DMS 273 (cell line): Measurements from ENCODE around the gene TMA7.

Experiments
- DNase-seq: peaks from one replicate; lab custom pipeline; 2025; ENCODE audit not compliant: unreplicated experiment; lab: John Stamatoyannopoulos, UW

Gene TMA7

DNA sequence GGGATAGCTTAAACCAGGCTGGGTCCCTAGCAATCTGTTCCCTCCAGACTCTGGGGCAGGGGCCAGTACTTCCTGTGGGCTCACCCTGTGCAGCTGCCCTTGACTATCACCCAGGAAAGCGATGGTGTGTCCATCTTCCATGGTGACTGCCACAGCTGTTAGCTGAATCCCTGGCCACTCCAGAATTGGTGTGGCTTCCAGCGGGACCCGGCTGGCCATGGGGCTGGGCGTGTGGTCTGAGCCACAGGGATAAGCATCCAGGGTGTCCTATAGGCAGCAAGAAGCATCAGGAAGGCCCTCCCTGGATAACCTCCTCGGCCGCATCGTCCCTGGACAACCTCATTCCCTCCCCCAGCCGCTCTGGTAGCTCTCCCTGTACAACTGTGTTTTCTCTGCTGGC lies 17.4 kb upstream of the TMA7 start:
- DNase-seq: no peak

DNA sequence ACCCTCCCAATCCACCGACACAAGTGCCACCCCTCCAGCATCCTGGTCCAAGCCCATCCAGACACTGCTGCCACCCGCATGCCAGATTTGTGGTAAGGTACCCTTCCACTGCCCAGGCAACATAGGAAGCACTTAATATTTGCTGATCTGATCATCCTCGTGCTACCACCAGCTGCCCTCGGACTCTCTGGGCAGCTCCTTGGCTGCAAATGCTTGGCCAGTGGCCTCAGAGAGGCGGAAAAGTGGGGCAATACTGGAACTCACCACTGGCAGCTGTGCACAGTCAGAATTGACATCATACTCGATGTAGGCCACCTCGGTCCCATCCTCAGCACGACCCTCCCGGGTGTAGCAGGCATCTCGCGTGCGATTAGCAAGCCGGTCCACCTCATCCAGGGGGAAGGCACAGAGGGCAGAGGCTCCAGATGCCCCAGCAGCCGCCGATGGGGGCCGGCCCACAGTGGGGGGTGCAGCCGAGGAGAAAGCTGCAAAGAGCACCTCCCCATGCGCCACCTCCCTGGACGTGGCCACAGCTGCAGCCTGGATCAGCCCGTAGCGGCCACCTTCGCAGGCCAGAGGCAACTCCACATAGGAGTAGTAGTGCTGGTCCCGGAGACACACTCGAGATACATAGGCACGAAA lies 16.7 kb upstream of the TMA7 start:
- DNase-seq: no peak

DNA sequence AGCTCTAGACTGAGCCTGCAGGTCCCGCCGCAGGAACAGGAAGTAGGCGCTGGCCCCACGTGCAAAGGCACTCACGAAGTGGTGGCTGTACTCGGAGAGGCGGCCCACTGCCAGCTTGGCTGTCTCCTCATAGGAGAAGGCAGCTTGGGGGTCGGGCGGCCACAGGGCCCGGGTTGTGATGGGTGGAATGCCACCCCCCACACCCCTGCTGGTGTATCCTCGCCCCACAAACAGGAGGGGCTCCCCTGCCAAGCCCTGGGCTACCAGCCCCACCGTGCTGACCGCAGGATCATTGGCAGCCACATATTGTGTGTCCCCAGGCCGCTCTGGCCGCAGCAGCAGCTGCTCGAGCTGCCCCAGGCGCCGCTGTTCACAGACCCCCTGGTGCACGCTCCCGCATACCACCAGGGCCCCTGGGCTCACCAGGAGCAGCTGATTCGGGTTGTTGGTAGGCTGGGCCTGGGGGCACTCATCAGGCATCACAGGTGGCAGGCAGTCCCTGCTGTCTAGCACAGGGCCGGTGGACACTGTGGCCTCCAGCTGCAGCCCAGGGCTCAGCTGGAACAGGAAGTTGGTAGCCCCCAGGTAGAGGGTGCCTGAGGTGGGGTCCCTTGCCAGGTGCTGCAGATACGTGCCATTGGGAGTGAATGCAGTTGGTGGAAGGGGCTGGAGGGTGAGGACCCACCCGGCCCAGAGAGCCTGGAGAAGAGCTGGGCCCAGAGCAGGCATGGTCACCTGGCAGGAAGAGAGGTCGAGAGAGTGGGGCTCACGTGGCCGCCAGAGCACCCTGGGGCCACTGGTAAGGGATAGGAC lies 16.0 kb upstream of the TMA7 start:
- no peak for DNase-seq

DNA sequence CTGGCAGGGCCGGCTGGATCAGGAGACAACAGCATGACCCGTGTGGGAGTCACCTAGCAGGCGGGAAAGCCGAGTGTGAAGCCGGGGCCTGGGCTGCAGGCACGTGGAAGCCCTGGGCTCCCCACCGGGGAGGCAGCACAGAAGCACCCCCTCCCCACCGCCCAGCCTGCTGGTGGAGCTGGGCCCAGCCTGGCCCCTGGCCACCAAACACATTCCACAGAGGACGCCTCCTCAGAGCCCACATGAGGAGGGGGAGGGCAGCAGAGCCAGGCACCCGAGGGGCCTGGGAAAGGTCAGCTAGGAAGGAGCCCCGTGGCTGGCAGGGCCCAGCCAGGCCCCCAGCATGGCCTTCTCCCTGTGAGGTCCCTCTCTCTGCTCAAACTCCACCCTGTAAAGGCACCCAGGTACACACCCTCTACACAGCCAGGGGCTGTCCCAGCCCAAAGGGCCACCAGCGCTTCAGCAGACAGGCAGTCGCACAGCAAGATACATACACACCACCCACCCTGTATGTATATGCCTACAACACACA lies 14.7 kb upstream of the TMA7 start:
- no peak for DNase-seq

DNA sequence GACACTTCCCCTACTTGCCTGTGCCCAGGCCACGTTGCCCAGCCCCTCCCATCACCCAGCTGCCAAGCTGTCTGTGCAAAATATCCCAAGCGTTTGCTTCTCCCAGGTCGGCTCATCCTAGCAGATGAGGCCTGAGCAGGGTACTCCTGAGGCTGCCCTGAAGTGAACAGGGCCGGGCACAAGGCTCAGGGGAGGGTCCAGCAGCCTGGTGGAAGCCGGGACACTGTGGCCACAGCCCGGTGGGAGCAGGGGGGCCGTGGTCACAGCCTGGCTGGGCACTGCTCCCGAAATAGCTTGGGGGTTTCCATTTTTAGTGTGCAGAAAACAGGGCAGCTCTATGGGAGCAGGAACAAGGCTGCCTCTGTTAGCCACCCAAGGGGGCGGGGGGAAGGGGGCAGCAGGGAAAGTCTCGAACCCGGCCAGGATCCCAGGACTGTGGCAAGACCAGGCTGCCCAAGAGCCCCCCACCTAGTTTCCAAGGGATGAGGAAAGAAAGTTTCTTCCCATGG lies 13.6 kb upstream of the TMA7 start:
- peak; percentile 32 for DNase-seq

DNA sequence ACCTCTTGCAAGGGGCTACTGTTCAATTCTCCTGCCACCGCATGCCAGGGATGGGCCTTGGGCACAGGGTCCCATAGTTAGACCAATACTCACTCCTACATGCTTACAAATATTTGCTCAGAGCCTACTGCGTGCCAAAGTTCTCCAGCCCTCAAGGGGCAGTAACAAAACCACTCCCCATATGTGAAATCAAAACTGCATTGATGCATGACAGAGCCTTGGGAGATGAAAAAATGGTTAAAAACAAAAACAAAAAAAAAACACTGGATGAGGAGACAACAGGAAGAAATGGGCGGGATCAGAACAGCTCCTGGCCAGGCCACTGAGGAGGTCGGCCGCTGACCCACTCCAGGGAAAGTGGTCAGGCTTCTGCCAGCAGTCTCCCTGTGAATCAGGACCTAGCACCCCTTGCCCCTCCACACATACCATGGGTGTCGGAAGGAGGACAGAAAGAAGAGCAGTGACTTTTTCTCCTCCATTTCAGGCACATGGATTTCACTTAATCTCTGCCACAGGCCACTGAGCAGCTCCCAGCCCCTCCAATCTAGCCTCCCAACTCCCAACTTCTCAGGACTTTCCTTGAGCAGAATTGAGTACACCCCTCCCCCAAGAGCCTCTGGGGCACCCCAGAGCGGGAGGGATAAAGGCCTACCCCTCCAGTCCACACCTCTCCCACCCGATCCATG lies 13.0 kb upstream of the TMA7 start:
- DNase-seq: no peak

DNA sequence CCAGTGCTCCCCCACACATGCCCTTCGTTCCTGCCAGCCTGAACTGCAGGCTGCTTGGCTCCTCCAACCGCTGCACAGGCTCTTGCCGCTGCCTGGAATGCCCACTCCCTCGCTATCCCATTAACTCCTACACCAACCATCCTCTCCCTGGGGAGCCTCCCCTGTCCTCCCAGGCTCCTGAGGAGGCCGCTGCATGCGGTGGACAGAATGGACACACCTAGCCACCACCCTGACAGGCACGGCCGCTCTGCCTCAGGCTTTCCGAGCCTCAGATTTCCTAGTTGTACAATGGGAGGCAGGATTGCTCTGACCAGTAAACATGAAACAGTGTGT lies 12.5 kb upstream of the TMA7 start:
- DNase-seq: no peak

DNA sequence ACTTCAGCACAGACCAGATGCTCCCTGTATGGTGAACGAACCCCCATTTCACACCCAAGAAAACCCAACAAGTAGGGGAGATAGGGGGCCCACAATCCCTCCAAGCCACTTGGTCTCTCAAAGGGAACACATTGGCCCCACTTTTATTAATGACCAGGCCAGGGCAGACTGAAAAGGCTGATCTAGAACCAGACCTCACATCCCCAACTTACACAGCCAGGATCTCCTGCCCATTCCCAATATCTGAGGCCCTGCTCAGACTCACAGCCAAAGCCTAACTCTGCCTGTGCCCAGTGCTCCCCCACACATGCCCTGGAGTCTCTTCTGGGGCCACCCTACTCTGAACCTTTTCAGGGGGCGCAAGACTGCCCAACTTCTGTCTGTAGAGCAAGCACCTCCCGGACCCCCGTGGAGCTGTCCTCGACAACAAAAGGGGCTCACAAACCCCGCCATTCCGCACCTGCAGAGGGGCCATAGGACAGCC lies 11.9 kb upstream of the TMA7 start:
- DNase-seq: no peak

DNA sequence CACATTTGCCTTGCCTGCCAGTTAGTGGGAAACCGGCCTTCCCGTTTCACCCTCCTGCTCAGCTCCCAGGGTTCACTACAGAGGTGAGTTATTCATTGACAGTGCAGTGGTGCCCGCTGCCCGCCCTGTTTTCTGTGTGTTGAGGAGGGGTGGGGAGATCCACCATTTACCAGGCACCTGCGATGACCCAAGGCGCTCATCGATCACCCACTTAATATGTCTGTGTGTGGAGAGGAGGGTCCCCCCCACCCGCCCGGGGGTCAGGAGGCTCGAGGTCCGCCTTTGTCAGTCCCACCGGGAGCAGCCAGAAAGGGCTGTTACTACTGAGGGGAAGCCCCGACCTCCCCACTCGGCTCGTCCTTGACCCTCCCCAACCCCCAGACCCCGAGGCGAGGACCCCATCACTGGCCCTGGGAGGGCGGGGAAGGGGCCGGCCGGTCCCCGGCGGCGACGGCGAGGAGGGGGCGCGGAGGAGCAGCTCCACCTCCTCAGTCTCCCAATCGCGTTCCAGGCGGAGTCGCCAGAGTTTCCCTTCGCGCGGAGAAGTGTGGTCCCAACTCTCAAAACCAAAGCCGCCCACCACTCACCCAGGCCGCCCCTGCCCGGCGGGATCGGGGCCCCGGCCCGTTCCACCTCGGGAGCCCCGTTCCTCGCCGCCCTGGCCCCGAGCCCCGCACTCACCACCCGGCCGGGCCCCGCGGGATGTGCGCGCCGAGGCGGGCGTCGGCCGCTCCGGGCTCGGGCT lies 11.3 kb upstream of the TMA7 start:
- DNase-seq: peak; percentile 60

DNA sequence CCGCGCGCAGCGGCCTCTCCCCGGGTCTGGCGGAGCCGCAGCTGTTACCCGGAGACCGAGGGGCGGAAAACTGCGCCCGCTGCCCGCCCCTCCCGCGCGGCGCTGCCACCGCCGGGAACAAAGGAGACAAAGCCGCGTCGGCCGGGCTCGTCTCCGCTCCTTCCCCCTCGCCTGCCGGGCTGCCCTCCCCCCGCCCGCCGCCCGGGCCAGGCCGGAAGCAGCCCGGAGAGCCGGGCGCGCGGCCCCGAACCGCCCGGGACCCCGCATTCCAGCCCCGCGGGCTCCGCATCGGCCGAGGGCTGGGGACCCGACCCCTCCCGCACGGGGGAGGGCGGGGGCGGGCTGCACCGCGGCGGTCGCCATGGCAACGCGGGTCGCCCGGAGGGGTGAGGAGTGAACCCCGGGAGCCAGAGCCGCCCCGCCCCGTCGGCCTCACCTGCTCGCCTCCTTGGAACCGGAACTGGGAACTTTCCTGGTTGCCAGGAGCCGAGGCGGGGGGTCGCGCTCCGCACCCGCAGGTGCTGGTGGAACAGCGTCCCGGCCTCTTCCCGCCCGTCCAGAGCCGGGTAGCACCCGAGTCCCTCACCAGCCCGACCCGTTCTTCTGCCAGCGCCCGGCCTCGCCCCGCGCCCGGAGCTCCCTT lies 10.6 kb upstream of the TMA7 start:
- DNase-seq: peak; percentile 81

DNA sequence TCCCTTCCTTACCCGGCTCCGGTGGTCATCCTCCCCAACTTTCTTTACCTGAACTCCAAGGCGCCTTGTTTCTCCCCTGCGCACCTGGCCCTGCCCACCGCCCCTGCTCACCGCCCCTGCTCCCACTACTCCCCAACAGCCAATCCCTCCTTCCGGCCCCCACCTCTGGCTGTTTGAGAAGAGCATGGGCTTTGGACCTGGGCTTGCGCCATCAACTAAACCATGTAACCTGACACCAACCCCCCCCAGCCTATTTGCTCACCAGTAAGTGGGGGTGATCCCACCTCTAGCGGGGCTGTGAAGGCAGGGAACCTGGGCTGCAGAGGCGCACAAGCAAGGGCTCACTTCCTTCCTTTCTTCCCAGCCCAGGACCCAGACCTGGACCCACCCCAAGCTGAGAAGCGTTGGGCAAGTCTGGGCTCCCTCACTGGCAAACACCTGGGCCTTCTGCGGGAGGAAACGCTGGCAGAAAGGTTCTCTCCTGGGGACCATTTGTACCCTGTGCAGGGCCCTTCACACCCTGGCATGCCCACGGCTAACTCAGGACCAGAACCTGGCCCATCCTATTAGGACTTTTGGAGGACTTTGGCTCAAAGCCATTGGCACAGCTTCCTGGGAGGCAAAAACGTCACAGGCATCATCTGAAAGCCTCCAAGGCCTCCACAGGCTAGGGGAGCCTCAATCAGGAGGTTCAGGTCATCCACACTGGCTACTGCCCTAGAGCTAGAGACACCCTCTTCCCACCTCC lies 9.9 kb upstream of the TMA7 start, which contains the start of gene PLXNB1:
Gene PLXNB1, minus strand, starts transcription at position 127 of the 748 bp plus-strand sequence. CDS start 5,475 bp downstream, outside the sequence.
- peak; percentile 64 for DNase-seq

DNA sequence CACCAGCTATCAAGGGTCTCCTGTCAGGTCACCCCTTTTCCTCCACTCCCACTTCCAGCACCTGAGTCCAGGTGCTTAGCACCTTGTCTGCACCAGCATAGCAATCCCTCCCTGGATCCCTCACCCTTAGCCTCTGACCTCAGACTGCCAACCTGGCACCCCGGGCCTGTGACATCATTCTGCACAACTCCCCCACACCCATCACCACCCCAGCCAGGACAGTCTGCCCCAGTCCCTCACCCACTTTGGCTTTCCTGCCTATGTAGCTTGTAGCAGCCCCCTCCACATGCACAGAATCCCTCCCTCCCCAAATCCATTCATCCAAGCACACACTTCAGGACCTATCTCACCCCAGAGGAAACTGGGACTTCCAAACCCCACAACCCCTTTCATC lies 9.4 kb upstream of the TMA7 start:
- no peak for DNase-seq

DNA sequence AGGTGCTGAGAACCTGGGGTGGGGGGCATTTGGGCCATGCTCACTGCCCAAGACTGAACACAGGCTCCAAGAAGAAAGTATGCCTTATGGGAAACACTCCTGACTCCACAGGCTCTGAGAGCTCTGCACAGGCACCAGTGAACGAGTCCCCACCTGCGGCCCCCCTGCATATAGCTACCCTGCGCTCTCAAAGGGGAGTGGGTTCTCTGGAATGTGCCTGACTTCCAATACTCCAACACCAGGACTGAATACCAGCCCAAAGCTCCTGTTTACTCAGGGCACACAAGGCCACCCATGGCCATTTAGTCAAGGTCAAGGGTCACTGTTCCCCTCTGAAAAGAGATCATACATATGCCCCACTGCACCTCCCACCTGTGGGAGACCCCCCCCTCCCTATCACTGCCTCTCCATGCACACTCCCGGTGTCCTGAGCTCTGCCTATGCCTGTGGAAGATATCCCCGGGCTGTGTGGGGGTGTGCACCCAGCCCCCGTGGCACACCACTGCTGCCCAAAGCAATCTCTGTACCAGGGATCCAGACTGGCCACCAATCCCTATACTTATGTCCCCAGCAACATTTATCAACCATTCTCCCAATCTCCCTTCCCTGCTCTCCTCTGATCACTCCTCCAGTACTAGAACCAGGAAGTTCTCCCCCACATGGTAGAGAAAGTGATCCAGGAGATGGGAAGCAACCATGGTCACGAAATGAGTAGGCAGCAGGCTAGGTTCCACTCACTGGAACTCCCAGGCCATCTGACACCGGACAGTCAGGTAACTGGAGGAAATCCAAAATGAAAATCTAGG lies 8.6 kb upstream of the TMA7 start:
- DNase-seq: no peak

DNA sequence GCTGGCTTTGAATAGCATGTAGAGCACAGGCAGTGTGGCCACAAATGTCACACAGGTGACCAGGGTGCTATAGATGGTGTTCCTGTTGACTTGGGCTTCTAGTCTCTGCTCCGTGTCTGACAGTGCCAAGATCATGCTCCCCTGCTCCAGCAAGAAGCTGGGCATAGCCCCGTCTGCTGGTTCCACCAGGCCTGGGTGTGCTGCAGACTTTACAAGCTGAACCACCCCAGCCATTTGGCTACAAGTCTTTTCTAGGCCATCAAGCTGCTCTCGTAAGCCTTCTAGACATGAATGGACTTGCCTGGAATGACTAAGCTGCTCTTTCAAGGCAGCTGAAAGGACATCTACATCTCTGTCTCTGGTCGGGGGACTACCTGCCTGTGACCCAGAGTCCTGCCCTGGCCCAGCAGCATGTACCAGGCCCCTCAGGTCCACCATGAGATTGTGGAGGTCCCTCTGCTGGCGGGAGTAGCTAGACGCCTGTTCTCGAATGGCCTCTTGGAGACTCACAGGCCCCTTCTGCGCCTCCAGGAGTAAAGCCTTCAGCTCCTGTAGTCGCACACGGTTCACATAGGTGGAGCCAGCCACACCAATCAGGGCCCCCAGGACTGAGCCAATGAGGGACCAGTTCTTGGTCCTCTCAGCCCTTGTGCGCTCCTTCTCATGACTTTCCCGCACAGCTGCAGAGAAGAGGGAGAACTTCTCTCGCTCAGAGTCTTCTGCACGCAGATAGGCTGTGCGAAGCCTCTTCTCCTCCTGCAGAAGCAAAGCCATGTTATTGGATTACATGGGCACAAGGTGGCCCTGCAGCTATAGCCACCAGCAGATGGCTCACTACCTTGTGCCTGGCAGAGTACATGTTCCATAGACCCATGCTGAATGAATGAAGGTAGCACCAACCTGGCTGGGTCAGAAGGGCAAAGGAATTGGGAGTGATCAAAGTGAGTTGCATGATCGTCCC lies 7.4 kb upstream of the TMA7 start:
- DNase-seq: peak; percentile 62

DNA sequence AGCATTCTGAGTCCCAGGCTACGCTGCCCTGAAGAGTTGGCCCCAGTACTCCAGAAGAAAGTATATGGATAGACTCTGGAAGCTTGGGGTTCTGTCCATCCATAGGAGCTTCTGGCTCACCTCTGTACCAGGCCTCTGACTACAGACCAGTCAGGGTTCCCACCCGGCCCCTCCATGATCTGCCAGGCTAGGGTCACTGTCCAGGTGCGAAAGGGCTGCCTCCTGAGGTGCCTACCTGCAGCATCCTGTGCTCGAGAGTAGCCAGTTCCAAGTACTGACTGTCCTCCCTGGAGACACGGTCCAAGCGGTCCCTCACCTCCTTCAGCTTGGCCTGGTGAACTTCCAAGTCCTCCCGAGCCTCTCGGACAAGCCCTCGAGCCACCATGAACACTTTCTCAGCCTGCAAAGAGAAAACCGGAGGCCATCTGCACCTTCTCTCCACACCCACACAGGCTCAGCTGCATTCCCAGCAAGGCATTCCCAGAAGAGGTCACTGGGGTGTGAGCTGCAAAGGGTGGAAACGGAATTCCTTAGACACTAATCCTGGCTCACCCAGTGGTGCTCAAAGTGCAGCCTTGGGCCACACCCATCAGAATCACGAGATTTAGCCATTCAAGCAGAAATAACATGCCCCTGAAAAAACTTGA lies 6.5 kb upstream of the TMA7 start:
- no peak for DNase-seq

DNA sequence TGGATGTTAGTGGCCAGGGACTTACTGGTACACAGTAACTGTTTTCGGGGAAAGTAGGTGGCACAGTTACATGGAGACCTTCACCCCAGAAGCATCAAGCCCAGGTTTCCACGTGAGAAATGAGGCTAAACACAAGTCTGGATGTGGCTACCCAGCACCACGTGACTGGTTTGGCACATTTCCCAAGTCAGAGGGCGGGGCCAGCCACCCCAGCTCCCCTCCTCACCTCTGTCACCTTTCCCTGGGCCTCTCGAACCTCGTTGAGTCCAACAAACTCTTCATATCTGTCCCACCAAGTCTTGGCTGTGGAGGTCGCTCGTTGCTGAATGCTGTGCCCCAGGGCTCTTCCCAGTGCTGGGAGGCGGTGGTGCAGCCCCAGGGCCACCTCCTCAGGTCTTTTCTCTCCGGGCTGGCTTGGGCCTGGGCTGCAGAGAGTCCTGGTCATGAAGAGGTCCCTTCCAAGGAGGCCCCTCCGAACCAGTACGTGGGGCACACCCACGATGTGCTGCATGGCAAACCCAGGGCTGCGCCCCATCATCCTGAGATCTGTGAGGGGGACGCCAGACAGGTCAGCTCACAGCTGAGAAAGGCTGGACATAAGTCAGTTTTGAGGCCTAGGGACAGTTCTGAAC lies 5.3 kb upstream of the TMA7 start:
- DNase-seq: no peak

DNA sequence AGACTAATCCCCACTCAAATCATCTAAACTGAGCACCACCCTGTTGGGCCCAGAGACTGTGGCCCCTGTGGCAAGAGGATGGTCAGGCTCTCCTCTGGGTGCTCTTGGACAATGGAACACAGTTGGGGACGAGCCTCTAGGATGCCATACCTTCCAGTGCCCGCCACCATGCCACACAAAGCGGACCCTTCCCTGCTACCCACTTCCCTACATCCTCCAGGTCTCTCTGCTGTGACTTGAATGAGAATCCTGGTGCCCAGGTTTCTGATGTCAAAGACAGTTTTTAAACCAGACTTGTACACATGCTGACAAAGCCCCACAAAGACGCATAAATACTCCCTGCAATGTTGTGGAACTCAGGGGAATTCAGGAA lies 4.8 kb upstream of the TMA7 start:
- DNase-seq: no peak
